ENCODE measurements around the gene TNFRSF14.
"Not testable (repeated sequence)": the region's sequence is repeated elsewhere in the genome, so short reads cannot be mapped to it uniquely, and the experiment has no call there.

The TNFRSF14 gene

GRCh38 chr1:2539312-2539907, 16.8 kb upstream of the TNFRSF14 start:
- peak; percentile 72 for DNase-seq (ENCODE audit: low spot score)

DNA sequence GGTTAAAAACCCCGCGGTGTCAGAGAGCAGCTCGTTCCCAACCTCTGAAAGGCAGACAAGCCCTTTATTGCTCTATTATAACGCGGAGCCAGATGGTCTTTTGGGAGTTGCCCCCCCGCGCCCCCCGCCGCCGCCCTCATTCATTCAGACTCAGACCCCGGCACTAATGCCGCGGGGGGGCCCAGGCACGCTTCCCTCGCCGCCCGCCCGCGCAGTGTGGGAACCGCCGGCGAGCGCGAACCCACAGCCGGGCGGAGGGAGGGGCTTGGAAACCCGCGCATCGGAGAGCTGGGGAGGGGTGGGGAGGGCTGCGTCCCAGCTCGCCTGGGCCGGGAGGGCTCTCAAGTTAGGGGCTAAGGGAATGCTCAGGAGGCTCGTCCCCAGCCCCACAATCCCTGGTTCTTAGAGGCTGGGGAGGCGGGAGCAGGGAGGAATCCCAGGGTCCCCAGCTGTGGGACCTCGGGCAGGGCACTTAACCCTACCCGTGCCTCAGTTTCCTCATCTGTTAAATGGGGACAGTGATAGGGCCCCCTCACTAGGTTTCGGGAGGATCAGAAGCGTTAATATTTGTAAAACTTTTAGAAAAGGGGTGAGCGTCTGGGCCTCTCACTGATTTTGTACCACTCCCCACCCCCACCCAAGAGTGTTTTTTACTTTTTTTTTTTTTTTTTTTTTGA, 15.2 kb upstream of the TNFRSF14 start:
- no peak for DNase-seq (ENCODE audit: low spot score)

DNA sequence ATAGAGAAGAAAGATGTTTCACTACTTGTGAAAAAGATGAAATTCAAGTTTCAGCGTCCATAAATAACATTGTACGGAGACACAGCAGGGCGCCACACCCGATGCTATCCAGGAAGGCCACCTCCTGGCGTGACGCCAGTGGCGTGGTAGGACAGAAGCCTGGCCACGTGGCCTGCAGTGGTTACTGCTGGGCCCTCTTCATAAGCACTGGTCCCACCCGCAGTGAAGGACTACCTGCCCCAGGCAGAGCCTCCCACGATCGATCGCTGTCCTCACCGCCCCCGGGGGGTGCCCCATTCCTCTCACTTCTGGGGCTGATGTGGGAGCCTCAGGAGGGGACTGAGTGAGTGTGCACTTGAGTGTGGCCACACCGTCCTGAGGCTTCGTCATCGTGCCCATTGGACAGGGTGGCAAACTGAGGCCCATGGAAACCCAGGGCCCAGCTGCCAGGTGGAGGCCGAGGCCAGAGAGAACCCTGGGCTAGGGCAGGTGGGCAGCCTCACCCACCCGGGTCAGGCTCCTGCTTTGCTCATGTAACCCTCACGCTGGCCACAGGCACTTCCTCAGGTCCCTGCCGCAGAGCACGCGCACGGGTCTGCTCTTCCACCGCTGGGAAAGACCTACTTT, 14.4 kb upstream of the TNFRSF14 start:
- DNase-seq (ENCODE audit: low spot score) = no peak

DNA sequence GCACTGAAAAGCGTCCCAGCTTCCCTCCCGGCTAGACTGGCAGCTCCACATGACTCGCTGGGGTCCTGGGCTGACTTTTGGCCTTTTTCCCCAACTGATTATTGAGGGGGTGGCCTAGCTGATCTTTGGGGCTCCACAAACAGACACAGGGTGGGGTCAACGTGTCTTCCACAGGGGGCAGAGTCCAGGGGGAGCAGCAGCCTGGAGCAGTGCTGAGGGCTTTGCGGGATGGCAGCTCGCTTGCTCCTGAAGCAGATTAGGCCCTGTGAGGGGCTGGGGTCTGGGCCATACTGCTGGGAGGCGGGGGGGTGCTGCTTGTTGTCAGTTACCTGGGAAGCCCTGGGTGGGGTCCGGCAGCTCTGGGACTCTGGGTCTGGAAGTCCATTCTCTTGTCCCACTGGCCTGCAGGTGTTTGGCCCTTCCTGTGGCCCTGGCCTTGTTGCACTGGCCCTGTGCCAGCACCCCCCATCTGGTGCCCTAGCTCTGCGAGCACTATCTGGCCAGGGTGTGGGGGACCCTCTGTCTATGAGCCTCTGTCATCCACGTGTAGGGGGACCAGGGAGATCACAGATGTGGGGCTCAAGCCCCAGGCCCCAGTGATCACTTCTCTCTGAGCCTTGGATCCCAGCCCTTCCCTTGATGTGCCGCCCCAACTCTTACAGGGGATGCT, 13.8 kb upstream of the TNFRSF14 start:
- no peak for DNase-seq (ENCODE audit: low spot score)

DNA sequence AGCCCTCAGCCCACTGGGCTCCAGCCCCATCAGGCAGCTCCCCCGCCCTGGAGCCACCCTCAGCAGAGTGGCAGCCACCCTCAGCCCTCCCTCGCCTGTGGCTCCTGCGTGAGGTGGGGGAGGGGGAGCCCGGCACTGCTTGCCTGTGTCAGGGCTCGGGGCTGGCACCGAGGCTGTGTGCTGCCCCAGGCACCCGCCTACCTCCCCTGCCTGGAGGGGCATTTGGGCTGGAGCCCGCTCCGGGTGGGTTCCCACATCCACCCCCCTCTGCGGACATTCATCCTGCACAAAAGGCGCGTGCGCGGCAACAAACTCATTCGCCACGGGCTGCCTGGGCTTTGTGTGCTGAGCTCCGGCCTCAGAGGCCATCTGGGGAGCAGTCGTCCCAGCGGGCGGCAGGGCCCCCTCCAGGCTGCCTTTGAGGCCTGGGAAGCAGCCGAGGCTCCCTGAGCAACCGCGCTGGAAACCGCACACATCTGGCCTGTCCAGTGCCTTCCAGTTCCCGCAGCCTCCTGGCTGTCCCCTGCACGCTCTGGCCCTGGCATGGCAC, 12.6 kb upstream of the TNFRSF14 start:
- DNase-seq (ENCODE audit: low spot score) = no peak

GRCh38 chr1:2544093-2544874, 11.9 kb upstream of the TNFRSF14 start:
- DNase-seq (ENCODE audit: low spot score) = no peak

DNA sequence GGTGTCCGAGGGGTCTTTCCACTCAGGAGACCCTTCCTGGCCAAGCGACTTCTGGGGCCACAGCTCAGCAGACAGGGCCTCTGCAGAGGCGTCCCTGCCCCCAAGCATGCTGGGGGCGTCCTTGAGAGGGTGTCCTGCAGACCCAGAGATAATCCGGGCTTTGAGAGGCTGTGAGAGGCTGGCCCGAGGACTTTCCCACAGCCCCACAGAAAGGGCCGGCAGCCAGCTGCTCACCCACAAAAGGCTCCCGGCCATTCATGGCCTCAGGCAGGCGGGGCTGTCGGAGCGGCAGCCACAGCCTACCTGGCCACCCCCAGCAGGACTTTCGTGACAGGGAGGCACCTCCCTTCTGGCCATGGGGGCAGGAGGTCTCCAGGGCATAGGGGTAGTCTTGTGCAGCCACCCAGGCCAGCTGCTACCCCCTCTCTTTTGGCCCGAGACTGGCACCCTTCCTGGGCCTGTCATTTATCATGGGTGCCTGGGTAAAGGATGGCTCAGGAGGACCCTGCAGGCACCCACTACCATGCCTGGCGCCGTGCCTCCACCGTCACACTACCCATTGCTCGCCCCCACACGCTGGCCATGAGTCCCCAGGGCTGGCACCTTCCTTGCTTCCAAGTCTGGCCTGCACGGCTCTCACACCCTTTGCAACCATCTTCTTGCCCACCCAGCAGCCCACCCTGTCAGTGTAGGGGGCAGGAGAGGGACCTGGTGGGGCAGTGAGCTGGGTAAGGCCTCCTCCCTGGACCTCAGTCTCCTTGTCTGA, 11.1 kb upstream of the TNFRSF14 start:
- DNase-seq (ENCODE audit: low spot score) = no peak

DNA sequence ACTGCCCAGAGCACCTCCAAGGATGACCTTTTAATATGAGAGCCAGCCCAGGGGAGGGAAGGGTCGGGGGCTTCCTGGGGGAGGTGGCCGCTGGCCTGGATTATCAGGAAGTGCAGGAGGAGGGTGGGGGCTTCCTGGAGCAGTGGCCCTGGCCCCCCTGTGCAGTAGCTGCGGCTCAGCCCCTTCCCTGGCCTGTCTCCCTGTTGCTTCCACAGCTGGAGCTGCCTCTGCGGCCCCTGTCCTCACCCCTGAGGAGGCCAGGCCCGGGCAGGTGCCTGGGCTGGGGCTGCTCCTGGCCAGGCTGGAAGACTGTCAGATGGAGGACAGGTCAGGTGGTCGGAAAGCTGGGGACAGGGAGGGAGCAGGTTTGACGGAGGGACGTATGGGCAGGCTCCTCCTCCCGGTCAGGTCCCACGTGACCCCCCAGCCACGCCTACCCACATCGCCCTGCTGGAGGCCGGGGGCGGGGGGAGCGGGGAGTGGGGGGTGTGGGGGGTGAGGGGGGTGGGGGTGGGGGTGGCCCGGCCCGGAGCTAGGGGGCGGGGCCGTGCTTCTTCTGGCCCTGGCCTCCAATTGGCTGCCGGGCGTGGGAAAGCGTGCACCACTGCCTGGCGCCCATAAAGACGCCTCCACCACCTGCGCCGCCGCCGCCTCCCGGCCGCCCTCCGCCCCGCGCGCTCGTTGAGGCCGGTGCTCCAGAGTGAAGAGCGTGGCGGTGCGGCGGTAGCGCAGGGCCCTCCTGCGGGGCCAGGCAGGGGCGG, 10.2 kb upstream of the TNFRSF14 start:
- peak; percentile 96 for DNase-seq (ENCODE audit: low spot score)

GRCh38 chr1:2546515-2547209, 9.5 kb upstream of the TNFRSF14 start:
- DNase-seq (ENCODE audit: low spot score) = peak; percentile 92

GRCh38 chr1:2547210-2548067, 8.7 kb upstream of the TNFRSF14 start:
- DNase-seq (ENCODE audit: low spot score) = peak; percentile 87

DNA sequence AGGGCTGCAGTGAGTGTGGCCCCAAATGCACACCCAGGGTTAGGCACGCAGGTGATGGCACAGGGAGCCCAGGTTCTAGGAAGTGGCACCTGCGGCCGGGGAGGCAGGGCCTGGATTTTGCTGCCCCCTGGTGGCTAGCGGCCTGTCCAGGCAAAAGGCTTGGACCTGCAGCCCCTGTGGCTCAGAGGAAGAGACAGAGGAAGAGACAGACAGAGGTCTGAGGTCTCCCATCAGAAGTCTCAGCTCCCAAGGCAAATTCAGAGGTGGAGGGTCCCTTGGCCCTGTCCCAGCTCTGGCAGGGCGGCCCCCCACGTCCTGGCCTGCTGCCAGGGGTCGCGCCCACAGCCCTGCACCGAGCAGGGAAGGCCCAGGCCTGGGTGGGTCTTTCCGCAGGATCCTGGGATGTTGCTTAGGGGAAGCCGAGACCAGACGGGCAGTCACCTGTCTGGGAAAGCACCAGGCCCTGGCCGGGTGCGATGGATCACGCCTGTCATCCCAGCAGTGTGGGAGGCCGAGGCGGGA, 8.0 kb upstream of the TNFRSF14 start:
- peak; percentile 92 for DNase-seq (ENCODE audit: low spot score)

- not testable (repeated sequence) for DNase-seq (ENCODE audit: low spot score)
These were observed 6.7 kb upstream of the TNFRSF14 start for GRCh38 chr1:2549367-2550029.

DNA sequence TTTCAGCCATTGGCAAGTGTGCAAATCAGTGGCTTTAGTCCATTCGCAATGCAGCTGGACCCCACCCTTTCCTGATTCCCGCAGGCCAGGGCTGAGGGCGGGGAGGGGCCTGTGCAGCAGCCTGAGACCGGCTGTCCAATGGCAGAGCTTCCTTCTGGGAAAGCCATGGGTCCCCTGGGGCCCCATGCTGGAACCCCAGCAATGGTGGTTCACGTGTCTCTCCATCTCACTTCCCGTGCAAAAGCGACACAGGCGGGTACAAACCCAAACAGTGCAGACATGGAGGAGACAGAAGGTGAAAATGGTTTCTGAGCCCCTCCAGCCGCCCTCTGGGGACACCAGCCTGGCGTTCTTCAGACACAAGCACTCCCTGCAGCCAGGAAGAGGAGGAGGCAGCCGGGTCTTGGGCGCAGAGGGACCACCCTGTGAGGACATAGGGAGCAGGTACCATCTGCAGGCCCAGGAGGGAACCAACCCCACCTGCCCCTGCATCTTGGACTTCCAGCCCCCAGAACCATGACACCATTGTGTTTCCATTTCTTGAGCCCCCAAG, 5.8 kb upstream of the TNFRSF14 start:
- not testable (repeated sequence) for DNase-seq (ENCODE audit: low spot score)

DNA sequence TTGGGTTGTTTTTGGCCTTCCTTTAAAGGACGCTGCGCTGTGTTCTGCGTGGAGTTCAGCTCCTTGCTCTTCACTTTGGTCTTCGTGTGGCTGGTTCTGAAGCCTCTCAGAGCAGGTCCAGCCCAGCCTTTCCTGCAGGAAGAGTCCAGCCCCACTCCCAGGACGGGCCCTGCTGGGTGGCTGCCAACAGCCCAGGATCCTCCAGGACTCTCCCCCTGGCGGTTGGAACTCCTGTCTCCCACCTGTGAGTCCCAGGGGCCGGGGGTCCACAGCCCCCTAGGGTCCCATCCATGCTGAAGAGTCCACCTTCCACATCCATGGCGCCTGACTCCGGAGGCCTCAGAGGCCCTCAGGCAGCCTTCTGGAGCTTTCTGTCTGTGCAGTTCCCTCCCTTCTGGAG, 4.6 kb upstream of the TNFRSF14 start:
- DNase-seq (ENCODE audit: low spot score) = not testable (repeated sequence)

GRCh38 chr1:2552189-2552588, 4.0 kb upstream of the TNFRSF14 start:
- no peak for DNase-seq (ENCODE audit: low spot score)

GRCh38 chr1:2553076-2553475, 3.1 kb upstream of the TNFRSF14 start:
- not testable (repeated sequence) for DNase-seq (ENCODE audit: low spot score)

DNA sequence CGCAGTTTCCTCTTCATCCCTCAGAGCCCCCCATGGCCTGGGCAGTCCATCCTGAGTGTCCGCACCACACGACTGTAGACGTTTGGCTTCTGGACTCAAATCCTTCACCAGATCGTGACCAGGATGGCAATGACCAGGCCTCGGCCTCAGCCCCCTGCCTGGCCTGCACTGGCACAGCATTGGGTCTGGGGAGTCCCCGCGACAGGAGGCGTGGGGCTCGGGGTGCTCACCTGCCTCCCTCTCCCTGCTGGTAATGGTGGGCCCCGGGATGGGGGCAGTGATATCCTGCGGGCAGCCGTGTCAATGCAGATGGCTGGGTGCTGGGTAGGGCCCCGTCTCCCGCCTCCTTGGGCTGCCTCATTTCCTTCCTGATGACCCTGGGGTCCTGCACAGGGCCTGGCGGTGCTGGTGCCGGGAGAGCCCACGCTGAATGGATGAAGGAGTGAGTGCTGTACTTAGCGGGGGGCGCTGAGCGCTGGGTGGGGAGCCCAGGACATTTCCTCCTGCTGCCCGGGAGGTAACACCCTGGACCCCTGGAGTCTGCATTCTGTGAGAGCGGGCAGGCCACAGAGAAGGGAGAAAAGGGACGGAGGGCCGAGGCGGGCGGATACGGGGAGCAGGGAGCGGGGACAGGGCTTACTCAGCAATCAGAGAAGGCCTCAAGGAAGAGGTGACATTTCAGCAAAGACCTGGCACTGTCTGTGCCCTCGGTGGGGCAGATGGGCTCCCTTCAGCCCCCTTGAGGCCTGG, 2.1 kb upstream of the TNFRSF14 start:
- no peak for DNase-seq (ENCODE audit: low spot score)
